Measurements from ENCODE around the gene SLC6A6.
"Not testable (repeated sequence)": the region's sequence is repeated elsewhere in the genome, so short reads cannot be mapped to it uniquely, and the experiment has no call there.

The SLC6A6 gene

GRCh38 chr3:14404631-14405359 is 2.4 kb downstream of the SLC6A6 start:
- Histone ChIP-seq H3K36me3 (ENCODE audit: insufficient read depth, low read length) (no peaks in the 10 kb centered on the region), H3K4me3 (ENCODE audit: low read depth in 1 of 2, low read length in 2 of 2) (peak overlapping the region in 1 of 2 donors; percentile 54), H3K27me3 (ENCODE audit: control insufficient read depth in 1 of 2, insufficient read depth in 2 of 2, low read length in 2 of 2) (no peaks in the 10 kb centered on the region), H3K27ac (ENCODE audit: low read depth, low read length) (peak overlapping the region; percentile 45), H3K4me1 (ENCODE audit: insufficient read depth, low read length) (peaks cover 39% of the 10 kb centered on the region), H3K9me3 (ENCODE audit: low read length) (no peaks in the 10 kb centered on the region), H3K9ac (ENCODE audit: low read length) (no peak overlapping the region)

- Histone ChIP-seq H3K4me3 (ENCODE audit: low read depth in 1 of 2, low read length in 2 of 2) (no peak overlapping the region), H3K36me3 (ENCODE audit: insufficient read depth, low read length) (no peaks in the 10 kb centered on the region), H3K4me1 (ENCODE audit: insufficient read depth, low read length) (peaks cover 39% of the 10 kb centered on the region), H3K27me3 (ENCODE audit: control insufficient read depth in 1 of 2, insufficient read depth in 2 of 2, low read length in 2 of 2) (no peaks in the 10 kb centered on the region), H3K9ac (ENCODE audit: low read length) (no peak overlapping the region), H3K27ac (ENCODE audit: low read depth, low read length) (peak overlapping the region; percentile 45), H3K9me3 (ENCODE audit: low read length) (no peaks in the 10 kb centered on the region)
These were observed 3.2 kb downstream of the SLC6A6 start for GRCh38 chr3:14405360-14406238.

GRCh38 chr3:14406336-14406735 is 3.9 kb downstream of the SLC6A6 start:
- H3K27ac ChIP-seq (ENCODE audit: low read depth, low read length): no peak overlapping the region
- H3K4me1 ChIP-seq (ENCODE audit: insufficient read depth, low read length): peaks cover 39% of the 10 kb centered on the region
- no peaks in the 10 kb centered on the region for H3K36me3 ChIP-seq (ENCODE audit: insufficient read depth, low read length)
- no peaks in the 10 kb centered on the region for H3K27me3 ChIP-seq (ENCODE audit: control insufficient read depth in 1 of 2, insufficient read depth in 2 of 2, low read length in 2 of 2)
- no peak overlapping the region for H3K4me3 ChIP-seq (ENCODE audit: low read depth in 1 of 2, low read length in 2 of 2)
- no peaks in the 10 kb centered on the region for H3K9me3 ChIP-seq (ENCODE audit: low read length)
- no peak overlapping the region for H3K9ac ChIP-seq (ENCODE audit: low read length)

- no peaks in the 10 kb centered on the region for H3K36me3 ChIP-seq (ENCODE audit: insufficient read depth, low read length)
- no peaks in the 10 kb centered on the region for H3K27me3 ChIP-seq (ENCODE audit: control insufficient read depth in 1 of 2, insufficient read depth in 2 of 2, low read length in 2 of 2)
- H3K27ac ChIP-seq (ENCODE audit: low read depth, low read length): no peak overlapping the region
- H3K4me3 ChIP-seq (ENCODE audit: low read depth in 1 of 2, low read length in 2 of 2): no peak overlapping the region
- H3K9ac ChIP-seq (ENCODE audit: low read length): no peak overlapping the region
- H3K9me3 ChIP-seq (ENCODE audit: low read length): no peaks in the 10 kb centered on the region
- peaks cover 39% of the 10 kb centered on the region for H3K4me1 ChIP-seq (ENCODE audit: insufficient read depth, low read length)
These were observed 4.4 kb downstream of the SLC6A6 start for GRCh38 chr3:14406766-14407165.

GRCh38 chr3:14407203-14407602 is 4.8 kb downstream of the SLC6A6 start:
- Histone ChIP-seq H3K9ac (ENCODE audit: low read length) (no peak overlapping the region), H3K9me3 (ENCODE audit: low read length) (no peaks in the 10 kb centered on the region), H3K4me1 (ENCODE audit: insufficient read depth, low read length) (peaks cover 39% of the 10 kb centered on the region), H3K27ac (ENCODE audit: low read depth, low read length) (no peak overlapping the region), H3K36me3 (ENCODE audit: insufficient read depth, low read length) (no peaks in the 10 kb centered on the region), H3K27me3 (ENCODE audit: control insufficient read depth in 1 of 2, insufficient read depth in 2 of 2, low read length in 2 of 2) (no peaks in the 10 kb centered on the region), H3K4me3 (ENCODE audit: low read depth in 1 of 2, low read length in 2 of 2) (no peak overlapping the region)

GRCh38 chr3:14409779-14410063 is 7.3 kb downstream of the SLC6A6 start:
- H3K36me3 ChIP-seq (ENCODE audit: insufficient read depth, low read length); H3K9me3 ChIP-seq (ENCODE audit: low read length); H3K4me3 ChIP-seq (ENCODE audit: low read depth in 1 of 2, low read length in 2 of 2); H3K27ac ChIP-seq (ENCODE audit: low read depth, low read length); H3K9ac ChIP-seq (ENCODE audit: low read length); H3K27me3 ChIP-seq (ENCODE audit: control insufficient read depth in 1 of 2, insufficient read depth in 2 of 2, low read length in 2 of 2): not testable (repeated sequence)
- peaks cover 20% of the 10 kb centered on the region for H3K4me1 ChIP-seq (ENCODE audit: insufficient read depth, low read length)

- no peaks in the 10 kb centered on the region for H3K9me3 ChIP-seq (ENCODE audit: low read length)
- no peak overlapping the region for H3K4me3 ChIP-seq (ENCODE audit: low read depth in 1 of 2, low read length in 2 of 2)
- H3K9ac ChIP-seq (ENCODE audit: low read length): no peak overlapping the region
- H3K27me3 ChIP-seq (ENCODE audit: control insufficient read depth in 1 of 2, insufficient read depth in 2 of 2, low read length in 2 of 2): no peaks in the 10 kb centered on the region
- H3K36me3 ChIP-seq (ENCODE audit: insufficient read depth, low read length): no peaks in the 10 kb centered on the region
- peaks cover 16% of the 10 kb centered on the region for H3K4me1 ChIP-seq (ENCODE audit: insufficient read depth, low read length)
- no peak overlapping the region for H3K27ac ChIP-seq (ENCODE audit: low read depth, low read length)
These were observed 7.7 kb downstream of the SLC6A6 start for GRCh38 chr3:14410106-14410502.

- no peaks in the 10 kb centered on the region for H3K9me3 ChIP-seq (ENCODE audit: low read length)
- H3K27me3 ChIP-seq (ENCODE audit: control insufficient read depth in 1 of 2, insufficient read depth in 2 of 2, low read length in 2 of 2): no peaks in the 10 kb centered on the region
- H3K9ac ChIP-seq (ENCODE audit: low read length): no peak overlapping the region
- no peak overlapping the region for H3K27ac ChIP-seq (ENCODE audit: low read depth, low read length)
- H3K36me3 ChIP-seq (ENCODE audit: insufficient read depth, low read length): no peaks in the 10 kb centered on the region
- peaks cover 11% of the 10 kb centered on the region for H3K4me1 ChIP-seq (ENCODE audit: insufficient read depth, low read length)
- H3K4me3 ChIP-seq (ENCODE audit: low read depth in 1 of 2, low read length in 2 of 2): no peak overlapping the region
These were observed 8.2 kb downstream of the SLC6A6 start for GRCh38 chr3:14410503-14411165.

GRCh38 chr3:14411166-14411526 is 8.7 kb downstream of the SLC6A6 start:
- no peak overlapping the region for H3K4me3 ChIP-seq (ENCODE audit: low read depth in 1 of 2, low read length in 2 of 2)

GRCh38 chr3:14411988-14412387 is 9.6 kb downstream of the SLC6A6 start:
- Histone ChIP-seq H3K27ac (ENCODE audit: low read depth, low read length) (no peak overlapping the region), H3K36me3 (ENCODE audit: insufficient read depth, low read length) (no peaks in the 10 kb centered on the region), H3K9ac (ENCODE audit: low read length) (no peak overlapping the region), H3K4me1 (ENCODE audit: insufficient read depth, low read length) (no peaks in the 10 kb centered on the region), H3K9me3 (ENCODE audit: low read length) (no peaks in the 10 kb centered on the region), H3K27me3 (ENCODE audit: control insufficient read depth in 1 of 2, insufficient read depth in 2 of 2, low read length in 2 of 2) (no peaks in the 10 kb centered on the region), H3K4me3 (ENCODE audit: low read depth in 1 of 2, low read length in 2 of 2) (no peak overlapping the region)

More at GRCh38 chr3:14411166-14411526, 8.7 kb downstream of the SLC6A6 start:
- Histone ChIP-seq H3K9ac (ENCODE audit: low read length) (no peak overlapping the region), H3K27me3 (ENCODE audit: control insufficient read depth in 1 of 2, insufficient read depth in 2 of 2, low read length in 2 of 2) (no peaks in the 10 kb centered on the region), H3K27ac (ENCODE audit: low read depth, low read length) (no peak overlapping the region), H3K4me1 (ENCODE audit: insufficient read depth, low read length) (peaks cover 6% of the 10 kb centered on the region), H3K36me3 (ENCODE audit: insufficient read depth, low read length) (no peaks in the 10 kb centered on the region), H3K9me3 (ENCODE audit: low read length) (no peaks in the 10 kb centered on the region)

- Histone ChIP-seq H3K36me3 (ENCODE audit: insufficient read depth, low read length) (no peaks in the 10 kb centered on the region), H3K4me1 (ENCODE audit: insufficient read depth, low read length) (no peaks in the 10 kb centered on the region), H3K9ac (ENCODE audit: low read length) (no peak overlapping the region), H3K27ac (ENCODE audit: low read depth, low read length) (no peak overlapping the region), H3K27me3 (ENCODE audit: control insufficient read depth in 1 of 2, insufficient read depth in 2 of 2, low read length in 2 of 2) (no peaks in the 10 kb centered on the region), H3K9me3 (ENCODE audit: low read length) (no peaks in the 10 kb centered on the region), H3K4me3 (ENCODE audit: low read depth in 1 of 2, low read length in 2 of 2) (no peak overlapping the region)
These were observed 10.5 kb downstream of the SLC6A6 start for GRCh38 chr3:14412831-14413380.

Measured in muscle layer of colon (tissue), 2 donors.